ENCODE measurements around the gene RIPOR2.
A peak's percentile ranks its signal among the peaks of the same experiment; 100 is the strongest.

RIPOR2 gene

GRCh38 chr6:24943774-24944173 lies 8.0 kb upstream of the RIPOR2 start:
- H3K4me3 ChIP-seq (ENCODE audit: low read depth, low read length): no peak overlapping the region
- TF ChIP-seq CTCF (IDR thresholded peaks at IDR 0.05; ENCODE audit: borderline replicate concordance, insufficient read depth, low read depth, low read length): no peak

GRCh38 chr6:24940311-24940917 lies 4.7 kb upstream of the RIPOR2 start:
- H3K4me3 ChIP-seq (ENCODE audit: low read depth, low read length): no peak overlapping the region
- TF ChIP-seq CTCF (IDR thresholded peaks at IDR 0.05; ENCODE audit: borderline replicate concordance, insufficient read depth, low read depth, low read length): no peak

- no peak for TF ChIP-seq CTCF (IDR thresholded peaks at IDR 0.05; ENCODE audit: borderline replicate concordance, insufficient read depth, low read depth, low read length)
- H3K4me3 ChIP-seq (ENCODE audit: low read depth, low read length): peak overlapping the region; percentile 51
Measured at GRCh38 chr6:24936641-24937317, 1.0 kb upstream of the RIPOR2 start.

GRCh38 chr6:24933868-24934401 lies 1.8 kb downstream of the RIPOR2 start:
- peak overlapping the region; percentile 20 for H3K4me3 ChIP-seq (ENCODE audit: low read depth, low read length)
- TF ChIP-seq CTCF (IDR thresholded peaks at IDR 0.05; ENCODE audit: borderline replicate concordance, insufficient read depth, low read depth, low read length): peak; percentile 75

GRCh38 chr6:24933266-24933665 lies 2.5 kb downstream of the RIPOR2 start:
- peak overlapping the region; percentile 20 for H3K4me3 ChIP-seq (ENCODE audit: low read depth, low read length)
- no peak for TF ChIP-seq CTCF (IDR thresholded peaks at IDR 0.05; ENCODE audit: borderline replicate concordance, insufficient read depth, low read depth, low read length)

GRCh38 chr6:24932832-24933231 lies 2.9 kb downstream of the RIPOR2 start:
- peak overlapping the region; percentile 6 for H3K4me3 ChIP-seq (ENCODE audit: low read depth, low read length)
- TF ChIP-seq CTCF (IDR thresholded peaks at IDR 0.05; ENCODE audit: borderline replicate concordance, insufficient read depth, low read depth, low read length): no peak

Data from GM12875 (cell line).